Mammary epithelial cell (primary cell): ENCODE results near the gene RNF224.

Source experiments
- CTCF ChIP-seq, 2 donors: IDR thresholded peaks in 1 of 2; conservative IDR thresholded peaks in 1 of 2; 2 replicates each; pipeline ENCODE4 v1.5.1; 2011 to 2012; ENCODE audit warnings: inconsistent platforms in 2 of 2, low read length in 2 of 2, mild to moderate bottlenecking in 2 of 2, control low read depth in 1 of 2, low read depth in 1 of 2; ENCODE audit not compliant: insufficient read depth in 1 of 2; ENCODE audit errors: extremely low read depth in 1 of 2
- EZH2 ChIP-seq: IDR thresholded peaks from 2 replicates; pipeline ENCODE4 v1.6.1; 2012; ENCODE audit warnings: low read length, inconsistent platforms, borderline replicate concordance

GRCh38 chr9:137234758-137235423, 7.6 kb downstream of the RNF224 start:
- TF ChIP-seq CTCF (conservative IDR thresholded peaks at IDR 0.05 in 1 of 2, IDR thresholded peaks at IDR 0.05 in 1 of 2; ENCODE audit: extremely low read depth in 1 of 2, insufficient read depth in 1 of 2, low read depth in 1 of 2, low read length in 2 of 2): no peak
- no peak for TF ChIP-seq EZH2
